Keratinocyte (primary cell): ENCODE measurements around the gene METTL25B.

Experiments
- CTCF ChIP-seq, 3 experiments: IDR thresholded peaks in 1 of 3; conservative IDR thresholded peaks in 1 of 3; optimal IDR thresholded peaks in 1 of 3; 2 replicates in 2 of 3; 3 replicates in 1 of 3; pipeline versions ENCODE3 to v1.5.1; 2011; ENCODE audit warnings: low read length in 3 of 3, mild to moderate bottlenecking in 3 of 3, moderate library complexity in 2 of 3, control low read depth in 1 of 3, inconsistent platforms in 1 of 3; ENCODE audit not compliant: insufficient read depth in 2 of 3; ENCODE audit errors: extremely low read depth in 1 of 3
- EZH2 ChIP-seq: IDR thresholded peaks from one replicate; pipeline ENCODE4 v1.6.1; 2012; ENCODE audit warnings: inconsistent platforms, mild to moderate bottlenecking, low read length, moderate library complexity

DNA sequence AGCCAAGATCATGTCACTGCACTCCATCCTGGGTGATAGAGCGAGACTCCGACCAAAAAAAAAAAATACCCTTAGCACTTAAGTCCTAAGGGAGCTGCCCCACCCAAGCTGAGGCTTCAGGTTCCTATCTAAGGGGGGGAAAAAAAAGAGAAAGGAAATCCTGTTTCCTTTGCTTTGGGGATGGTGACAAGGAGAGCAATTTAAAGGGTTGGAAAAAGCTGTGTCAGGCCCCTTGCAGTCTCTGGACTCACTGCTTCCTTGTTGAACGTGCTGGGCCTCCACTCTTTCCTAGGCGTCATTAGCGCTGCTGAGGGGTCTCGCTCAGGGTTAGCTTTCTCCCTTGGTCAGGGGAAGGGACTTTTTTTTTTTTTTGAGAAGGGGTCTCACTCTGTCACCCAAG is 57.2 kb downstream of the METTL25B start:
- TF ChIP-seq CTCF (optimal IDR thresholded peaks at IDR 0.05 in 1 of 3, IDR thresholded peaks at IDR 0.05 in 1 of 3, conservative IDR thresholded peaks at IDR 0.05 in 1 of 3; ENCODE audit: extremely low read depth in 1 of 3, insufficient read depth in 2 of 3, low read length in 3 of 3) (no peak), EZH2 (no peak)
